HG02642 (cell line): Measurements from ENCODE around the gene CRBN.

Experiments used
- ATAC-seq: cut with Tn5 transposase; IDR thresholded peaks from one replicate; pipeline ENCODE4 v1.9.1; 2021; ENCODE audit warnings: mild to moderate bottlenecking; ENCODE audit not compliant: unreplicated experiment, poor library complexity

CRBN gene

GRCh38 chr3:3177861-3178497 lies 1.5 kb downstream of the CRBN start:
- no peak for ATAC-seq

- no peak for ATAC-seq
Observed at GRCh38 chr3:3172627-3173026, 6.9 kb downstream of the CRBN start.

- no peak for ATAC-seq
Observed at GRCh38 chr3:3170998-3171397, 8.5 kb downstream of the CRBN start.

GRCh38 chr3:3165650-3166049 lies 13.8 kb downstream of the CRBN start:
- no peak for ATAC-seq

GRCh38 chr3:3165241-3165640 lies 14.2 kb downstream of the CRBN start:
- no peak for ATAC-seq

- ATAC-seq: no peak
Observed at GRCh38 chr3:3160826-3161225, 18.7 kb downstream of the CRBN start.

- no peak for ATAC-seq
Observed at GRCh38 chr3:3157484-3157883, 22.0 kb downstream of the CRBN start.

GRCh38 chr3:3154879-3155610 lies 24.4 kb downstream of the CRBN start:
- ATAC-seq: no peak

- no peak for ATAC-seq
Observed at GRCh38 chr3:3151513-3151912, 28.0 kb downstream of the CRBN start.

- no peak for ATAC-seq
Observed at GRCh38 chr3:3149560-3149959, 29.9 kb downstream of the CRBN start.

- no peak for ATAC-seq
Observed at GRCh38 chr3:3145831-3146230, 33.7 kb downstream of the CRBN start.

GRCh38 chr3:3141939-3142338 lies 37.6 kb downstream of the CRBN start:
- peak; percentile 53 for ATAC-seq

GRCh38 chr3:3137526-3137925 lies 42.0 kb downstream of the CRBN start:
- ATAC-seq: no peak

GRCh38 chr3:3134750-3135448 lies 44.6 kb downstream of the CRBN start:
- ATAC-seq: no peak

GRCh38 chr3:3133500-3133899 lies 46.0 kb downstream of the CRBN start:
- no peak for ATAC-seq

- ATAC-seq: no peak
Observed at GRCh38 chr3:3129579-3129978, 49.9 kb downstream of the CRBN start.

GRCh38 chr3:3127432-3128010 lies 52.0 kb downstream of the CRBN start:
- peak; percentile 21 for ATAC-seq

GRCh38 chr3:3126477-3127431 lies 52.7 kb downstream of the CRBN start, which contains the start of gene TRNT1:
Gene TRNT1, plus strand, starts transcription at chr3:3126940. Its CDS starts 2,101 bp downstream, at chr3:3129041.
- peak; percentile 94 for ATAC-seq

GRCh38 chr3:3125977-3126376 lies 53.5 kb downstream of the CRBN start:
- no peak for ATAC-seq

GRCh38 chr3:3119393-3119851 lies 60.1 kb downstream of the CRBN start:
- ATAC-seq: no peak
